ENCODE measurements around the gene APBA2.
"Not testable (repeated sequence)": the region's sequence is repeated elsewhere in the genome, so short reads cannot be mapped to it uniquely, and the experiment has no call there.

Gene APBA2

GRCh38 chr15:28885630-28886430 is at the start of gene APBA2:
Gene APBA2, plus strand, starts transcription at chr15:28885974. Its CDS starts 167,911 bp downstream, at chr15:29053885.
- in situ Hi-C loops (cut with MboI; ENCODE audit: low sequenced_read_pairs) = no loop called here

GRCh38 chr15:28840285-28840684 is 45.5 kb upstream of the APBA2 start:
- in situ Hi-C loops (cut with MboI; ENCODE audit: low sequenced_read_pairs) = not testable (repeated sequence)

DNA sequence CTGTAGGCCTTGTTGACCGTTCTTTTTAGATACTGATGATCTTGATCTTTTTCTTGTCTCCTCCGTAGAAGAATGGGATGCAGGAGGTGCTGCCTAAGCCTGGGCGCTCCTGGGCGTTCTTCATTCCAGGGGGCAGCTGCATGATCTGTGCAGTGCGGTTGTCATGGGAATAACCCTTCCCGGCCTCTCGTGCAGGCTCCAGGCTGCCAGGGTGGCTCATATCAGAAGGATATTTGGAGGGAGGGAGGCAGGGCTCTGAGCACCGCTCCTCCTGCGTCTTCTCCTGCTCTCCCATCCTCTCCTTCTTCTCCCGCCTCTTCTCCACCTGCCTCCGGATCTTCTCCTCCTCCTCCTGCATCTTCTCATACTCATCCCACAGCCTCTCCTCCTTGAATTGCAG is 43.6 kb upstream of the APBA2 start:
- in situ Hi-C loops (cut with MboI; ENCODE audit: low sequenced_read_pairs) = not testable (repeated sequence)

GRCh38 chr15:28843520-28843919 is 42.3 kb upstream of the APBA2 start:
- in situ Hi-C loops (cut with MboI; ENCODE audit: low sequenced_read_pairs) = not testable (repeated sequence)

DNA sequence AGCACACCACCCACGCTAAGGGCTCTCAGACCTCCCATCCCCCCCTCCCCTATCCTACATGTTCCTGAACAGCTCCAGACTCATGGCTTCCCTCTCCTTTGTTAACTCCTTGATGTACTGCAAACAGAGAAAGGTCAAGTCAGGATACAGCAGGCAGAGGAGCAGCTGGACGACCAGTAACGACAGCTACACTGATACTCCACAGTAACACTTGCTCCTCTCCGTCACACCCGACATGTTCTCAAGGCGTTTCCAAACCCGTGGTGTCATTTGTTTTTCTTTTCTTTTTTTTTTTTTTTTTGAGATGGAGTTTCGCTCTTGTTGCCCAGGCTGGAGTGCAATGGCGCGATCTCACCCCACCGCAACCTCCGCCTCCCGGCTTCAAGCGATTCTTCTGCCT is 41.6 kb upstream of the APBA2 start:
- in situ Hi-C loops (cut with MboI; ENCODE audit: low sequenced_read_pairs) = not testable (repeated sequence)

- in situ Hi-C loops (cut with MboI; ENCODE audit: low sequenced_read_pairs) = not testable (repeated sequence)
These were observed 38.5 kb upstream of the APBA2 start for GRCh38 chr15:28847247-28847646.

DNA sequence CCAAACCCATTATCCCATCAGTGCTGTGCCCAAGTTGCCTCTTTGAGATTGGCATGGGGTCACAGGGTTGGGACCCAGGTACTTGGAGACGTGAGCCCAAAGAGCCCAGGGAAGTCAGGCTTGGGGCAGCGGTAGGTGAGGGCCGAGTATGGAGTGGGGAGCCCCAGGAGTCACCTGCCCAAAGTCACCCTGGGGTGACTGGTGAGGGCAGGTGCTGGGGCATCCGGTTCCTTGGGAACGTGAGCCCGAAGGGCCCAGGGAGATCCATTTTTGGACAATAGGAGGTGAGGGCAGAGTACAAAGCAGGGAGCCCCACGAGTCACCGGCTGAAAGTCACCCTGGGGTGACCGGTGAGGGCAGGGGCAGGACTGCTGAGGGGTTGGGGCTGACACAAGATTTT is 37.8 kb upstream of the APBA2 start:
- in situ Hi-C loops (cut with MboI; ENCODE audit: low sequenced_read_pairs) = not testable (repeated sequence)

- in situ Hi-C loops (cut with MboI; ENCODE audit: low sequenced_read_pairs) = not testable (repeated sequence)
These were observed 37.3 kb upstream of the APBA2 start, which contains the start of gene GOLGA6L7 for GRCh38 chr15:28848521-28848920. Gene GOLGA6L7, minus strand, starts transcription at chr15:28848644. Its CDS starts 95 bp downstream, at chr15:28848549.

DNA sequence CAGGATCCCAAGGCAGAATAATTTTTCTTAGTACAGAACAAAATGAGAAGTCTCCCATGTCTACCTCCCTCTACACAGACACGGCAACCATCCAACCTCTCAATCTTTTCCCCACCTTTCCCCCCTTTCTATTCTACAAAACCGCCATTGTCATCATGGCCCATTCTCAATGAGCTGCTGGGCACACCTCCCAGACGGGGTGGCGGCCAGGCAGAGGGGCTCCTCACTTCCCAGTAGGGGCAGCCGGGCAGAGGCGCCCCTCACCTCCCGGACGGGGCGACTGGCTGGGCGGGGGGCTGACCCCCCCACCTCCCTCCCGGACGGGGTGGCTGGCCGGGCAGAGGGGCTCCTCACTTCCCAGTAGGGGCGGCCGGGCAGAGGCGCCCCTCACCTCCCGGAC is 36.5 kb upstream of the APBA2 start:
- in situ Hi-C loops (cut with MboI; ENCODE audit: low sequenced_read_pairs) = not testable (repeated sequence)

GRCh38 chr15:28849766-28850165 is 36.0 kb upstream of the APBA2 start:
- in situ Hi-C loops (cut with MboI; ENCODE audit: low sequenced_read_pairs) = not testable (repeated sequence)

- in situ Hi-C loops (cut with MboI; ENCODE audit: low sequenced_read_pairs) = not testable (repeated sequence)
These were observed 32.1 kb upstream of the APBA2 start for GRCh38 chr15:28853654-28854053.

- in situ Hi-C loops (cut with MboI; ENCODE audit: low sequenced_read_pairs) = not testable (repeated sequence)
These were observed 31.2 kb upstream of the APBA2 start for GRCh38 chr15:28854578-28854977.

DNA sequence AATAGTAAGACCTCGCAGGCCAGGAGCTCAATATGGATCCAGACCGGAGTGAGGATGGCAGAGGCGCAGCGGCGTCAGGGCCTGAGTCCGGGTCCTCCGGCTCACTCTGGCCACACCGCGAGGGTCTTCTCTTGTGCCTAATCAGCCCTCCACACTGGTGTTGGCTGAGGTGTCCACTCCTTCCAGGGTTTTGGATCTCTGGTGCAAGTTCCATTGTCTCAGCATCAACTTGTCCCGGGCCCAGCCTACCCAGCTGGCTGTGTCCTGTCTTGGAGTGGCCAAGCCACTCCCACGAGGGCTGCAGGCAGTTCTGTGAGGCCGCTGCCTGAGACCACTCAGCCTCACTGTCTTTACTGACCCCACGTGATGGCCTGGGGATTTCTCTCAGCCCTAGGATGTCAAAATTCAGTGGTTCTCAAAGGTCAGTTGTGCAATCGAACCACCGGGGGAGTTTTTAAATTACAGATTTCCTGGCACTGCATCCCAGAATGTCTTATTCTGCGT is 24.7 kb upstream of the APBA2 start:
- in situ Hi-C loops (cut with MboI; ENCODE audit: low sequenced_read_pairs) = no loop called here

DNA sequence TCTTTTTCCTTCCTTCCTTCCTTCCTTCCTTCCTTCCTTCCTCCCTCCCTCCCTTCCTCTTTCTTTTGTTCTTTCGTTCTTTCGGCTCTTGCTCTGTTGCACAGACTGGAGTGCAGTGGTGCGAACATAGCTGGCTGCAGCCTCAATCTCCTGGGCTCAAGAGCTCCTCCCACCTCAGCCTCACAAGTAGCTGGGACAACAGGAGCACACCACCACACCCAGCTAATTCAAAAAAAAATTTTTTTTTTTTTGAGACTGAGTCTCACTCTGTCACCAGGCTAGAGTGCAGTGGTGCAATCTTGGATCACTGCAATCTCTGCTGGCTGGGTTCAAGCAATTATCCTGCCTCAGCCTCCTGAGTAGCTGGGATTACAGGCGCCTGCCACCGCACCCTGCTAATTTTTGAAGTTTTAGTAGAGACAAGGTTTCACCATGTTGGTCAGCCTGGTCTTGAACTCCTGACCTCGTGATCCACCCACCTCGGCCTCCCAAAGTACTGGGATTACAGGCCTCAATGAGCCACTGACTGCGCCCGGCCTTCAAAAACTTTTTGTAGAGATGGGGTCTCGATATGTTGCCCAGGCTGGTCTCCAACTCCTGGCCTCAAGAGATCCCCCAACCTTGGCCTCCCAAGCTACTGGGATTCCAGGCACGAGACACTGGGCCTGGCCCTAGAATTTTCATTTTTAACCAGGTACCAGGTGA is 24.0 kb upstream of the APBA2 start:
- in situ Hi-C loops (cut with MboI; ENCODE audit: low sequenced_read_pairs) = not testable (repeated sequence)

DNA sequence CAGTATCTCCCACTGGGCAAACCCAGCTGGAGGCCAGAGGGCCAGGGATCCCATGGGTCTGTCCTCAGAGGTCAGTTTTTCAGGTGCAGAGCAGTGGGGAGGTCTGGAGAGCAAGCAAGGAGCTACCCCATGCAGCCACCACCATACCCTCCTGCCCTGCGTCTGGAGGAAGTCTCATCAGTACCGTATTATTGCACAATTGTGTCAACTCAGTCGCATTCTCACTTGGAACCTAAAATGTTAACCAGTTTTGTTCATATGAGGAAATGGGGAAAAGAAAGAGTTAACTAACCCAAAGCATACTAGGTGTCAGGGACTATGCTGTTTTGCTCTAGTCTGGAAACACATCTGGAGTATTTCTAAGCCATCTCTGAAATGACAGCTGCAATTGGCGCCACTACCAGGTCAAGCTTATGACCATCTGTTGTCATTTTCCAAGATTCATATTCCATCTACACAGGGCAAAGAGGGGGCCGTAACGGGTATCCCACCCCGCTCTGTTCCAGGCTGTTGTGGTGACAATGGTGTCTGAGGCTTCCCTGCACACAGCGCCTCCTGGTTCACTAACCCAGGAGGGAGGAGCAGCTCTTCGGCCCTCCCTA is 16.9 kb upstream of the APBA2 start:
- in situ Hi-C loops (cut with MboI; ENCODE audit: low sequenced_read_pairs) = no loop called here

DNA sequence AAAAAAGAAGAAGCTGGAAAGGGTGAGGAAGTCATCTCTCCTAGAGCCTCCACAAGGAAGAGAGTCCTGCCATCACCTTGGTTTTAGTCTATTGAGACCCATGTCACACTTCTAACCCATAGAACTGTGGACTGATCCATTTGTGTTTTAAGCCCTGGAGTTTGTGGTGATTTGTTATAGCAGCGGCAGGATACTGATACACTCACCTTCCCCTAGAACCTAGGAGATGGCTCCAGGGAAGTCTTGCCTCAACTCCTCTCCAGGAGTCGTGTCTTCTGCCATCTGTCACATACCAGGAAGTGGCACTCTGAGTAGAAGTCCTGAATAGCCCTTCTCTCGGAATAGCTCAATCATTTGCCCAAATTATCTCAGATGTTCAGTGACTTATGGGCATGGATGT is 14.6 kb upstream of the APBA2 start:
- in situ Hi-C loops (cut with MboI; ENCODE audit: low sequenced_read_pairs) = no loop called here

GRCh38 chr15:28873006-28873405 is 12.8 kb upstream of the APBA2 start:
- in situ Hi-C loops (cut with MboI; ENCODE audit: low sequenced_read_pairs) = no loop called here

DNA sequence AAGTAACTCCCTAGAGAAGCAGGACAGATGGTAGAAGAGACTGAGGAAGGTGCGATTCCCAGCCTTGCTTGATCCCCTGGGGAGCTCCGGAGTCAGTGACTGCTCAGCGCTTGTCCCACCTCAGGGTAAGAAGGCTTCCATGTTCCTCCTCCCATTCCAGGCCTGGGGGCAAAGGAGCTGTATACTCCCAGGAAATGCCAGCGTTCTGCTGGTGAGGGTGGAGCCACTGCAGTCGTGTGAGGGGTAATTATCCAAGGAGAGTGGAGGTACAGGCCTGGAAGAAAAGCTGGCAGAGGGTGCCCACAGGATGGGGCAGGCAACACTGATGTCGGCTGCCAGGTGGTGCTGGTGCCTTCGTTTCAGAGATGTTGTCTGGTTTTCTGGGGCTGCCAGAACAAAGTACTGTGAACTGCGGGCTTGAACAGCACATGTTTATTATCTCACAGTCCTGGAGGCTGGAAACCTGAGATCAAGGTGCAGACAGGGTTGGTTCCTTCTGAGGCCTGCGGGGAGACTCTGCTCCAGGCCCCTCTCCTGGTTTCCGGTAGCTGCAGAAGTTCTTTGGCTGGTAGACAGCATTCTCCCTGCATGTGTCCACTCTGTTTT is 12.1 kb upstream of the APBA2 start:
- in situ Hi-C loops (cut with MboI; ENCODE audit: low sequenced_read_pairs) = no loop called here

GRCh38 chr15:28875461-28876000 is 10.2 kb upstream of the APBA2 start:
- in situ Hi-C loops (cut with MboI; ENCODE audit: low sequenced_read_pairs) = no loop called here

DNA sequence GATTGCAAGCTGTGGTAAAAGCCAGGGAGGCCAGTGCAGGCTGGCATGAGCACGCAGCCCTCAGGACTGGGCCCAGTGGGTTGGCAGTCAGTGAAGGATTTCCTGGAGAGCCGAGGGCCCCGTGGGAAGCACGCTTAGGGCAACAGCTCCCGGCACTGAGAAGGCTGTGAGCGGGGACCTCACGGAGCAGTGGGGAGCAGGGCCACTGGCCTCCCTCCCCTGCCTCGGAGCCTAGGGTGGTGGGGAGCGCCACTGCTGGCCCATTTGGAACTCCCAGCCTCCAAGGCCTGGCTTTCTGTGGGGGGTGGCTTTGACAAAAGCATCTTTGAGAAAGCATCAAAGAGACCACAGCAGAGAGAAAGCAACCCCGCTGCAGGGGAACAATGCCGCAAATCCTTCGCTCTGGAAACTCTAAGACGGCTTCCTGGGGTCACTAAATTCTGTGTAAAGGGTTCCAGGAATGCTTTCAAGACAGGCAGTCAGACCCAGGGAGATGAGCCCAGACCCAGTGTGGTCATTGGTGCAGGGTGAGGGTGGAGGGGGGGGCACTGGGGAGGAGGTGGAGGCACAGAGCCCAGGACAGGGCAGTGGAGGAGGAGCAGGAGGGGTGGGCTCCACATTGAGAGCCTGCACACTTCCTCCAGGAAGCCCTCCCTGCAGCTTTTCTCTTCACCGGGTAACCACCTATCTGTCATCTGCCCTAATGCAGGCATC is 9.5 kb upstream of the APBA2 start:
- in situ Hi-C loops (cut with MboI; ENCODE audit: low sequenced_read_pairs) = no loop called here

Data from HL-60/S4 treated with retinoic acid at 250 ng/mL for 4 days and 3 days (cell line).